Stimulated activated CD8-positive, alpha-beta memory T cell treated with anti-CD3 and anti-CD28 coated beads, Interleukin-7, amount 100 ng/mL, for 48 hours (primary cell): ENCODE measurements around the gene OR13C5.
"Not testable (repeated sequence)": the region's sequence is repeated elsewhere in the genome, so short reads cannot be mapped to it uniquely, and the experiment has no call there.

Source experiments
- DNase-seq, 2 donors: peaks; one replicate each; pipeline ENCODE4 v3.0.0-alpha.2; 2020; ENCODE audit warnings: low read depth in 1 of 2; ENCODE audit errors: extremely low read depth in 1 of 2

Gene OR13C5, protein sequence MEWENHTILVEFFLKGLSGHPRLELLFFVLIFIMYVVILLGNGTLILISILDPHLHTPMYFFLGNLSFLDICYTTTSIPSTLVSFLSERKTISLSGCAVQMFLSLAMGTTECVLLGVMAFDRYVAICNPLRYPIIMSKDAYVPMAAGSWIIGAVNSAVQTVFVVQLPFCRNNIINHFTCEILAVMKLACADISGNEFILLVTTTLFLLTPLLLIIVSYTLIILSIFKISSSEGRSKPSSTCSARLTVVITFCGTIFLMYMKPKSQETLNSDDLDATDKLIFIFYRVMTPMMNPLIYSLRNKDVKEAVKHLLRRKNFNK

GRCh38 chr9:104599313-104599712 is at the start of gene OR13C5:
Gene OR13C5, minus strand, starts transcription at chr9:104599413. Its CDS starts 0 bp downstream, at chr9:104599413.
- not testable (repeated sequence) for DNase-seq

GRCh38 chr9:104635456-104635855 is 36.2 kb upstream of the OR13C5 start:
- DNase-seq: no peak

DNA sequence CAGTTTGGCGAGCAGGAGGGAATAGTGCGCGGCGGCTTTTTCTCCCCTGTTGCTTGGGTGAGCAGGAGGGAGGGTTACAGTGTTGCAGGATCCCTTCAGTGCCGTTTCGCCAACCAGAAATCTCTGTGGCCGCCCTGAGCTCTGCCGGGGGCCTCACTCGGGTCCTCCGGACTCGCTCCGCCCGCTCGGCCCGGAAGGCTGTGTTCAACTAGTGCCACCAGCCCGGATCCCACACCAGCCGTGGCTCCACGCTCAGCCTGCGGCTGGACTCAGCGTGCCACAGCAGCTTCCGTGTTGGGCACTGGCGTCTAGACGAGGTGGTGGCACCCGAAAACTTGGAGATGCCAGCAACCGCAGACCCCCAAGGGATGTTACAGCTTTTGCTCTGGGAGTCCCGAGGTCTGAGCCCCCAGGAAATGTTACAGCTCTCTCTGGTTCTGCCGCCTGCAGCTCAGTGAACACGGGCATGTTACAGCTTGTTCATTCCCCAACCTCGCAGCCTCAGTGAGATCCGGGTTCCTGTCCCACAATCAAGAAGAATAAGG is 34.8 kb upstream of the OR13C5 start:
- DNase-seq: no peak

- DNase-seq: not testable (repeated sequence)
Observed at GRCh38 chr9:104625964-104626363, 26.8 kb upstream of the OR13C5 start.

DNA sequence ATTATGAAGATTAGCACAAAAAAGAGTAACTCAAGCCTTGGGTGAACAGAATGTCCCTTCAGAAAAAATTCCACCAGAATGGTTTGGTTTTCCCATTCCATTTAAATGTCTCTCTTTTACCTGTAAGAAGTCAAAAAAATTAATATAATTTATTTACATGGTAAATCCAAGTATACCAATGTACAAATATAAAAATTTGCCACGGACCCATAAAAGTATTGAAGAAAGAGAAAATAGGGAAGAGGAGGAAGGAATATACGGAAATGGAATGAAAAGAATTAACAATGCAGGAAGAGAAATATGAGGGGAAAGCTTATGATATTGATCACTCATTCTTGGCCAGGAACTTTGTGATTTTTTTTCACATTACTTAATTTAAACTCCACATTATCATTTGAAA is 18.9 kb upstream of the OR13C5 start, which contains the start of gene OR13C9:
Gene OR13C9 (minus strand): TSS at position 101 of the 400 bp plus-strand sequence. CDS start 0 bp downstream, at position 101.
- DNase-seq: no peak

DNA sequence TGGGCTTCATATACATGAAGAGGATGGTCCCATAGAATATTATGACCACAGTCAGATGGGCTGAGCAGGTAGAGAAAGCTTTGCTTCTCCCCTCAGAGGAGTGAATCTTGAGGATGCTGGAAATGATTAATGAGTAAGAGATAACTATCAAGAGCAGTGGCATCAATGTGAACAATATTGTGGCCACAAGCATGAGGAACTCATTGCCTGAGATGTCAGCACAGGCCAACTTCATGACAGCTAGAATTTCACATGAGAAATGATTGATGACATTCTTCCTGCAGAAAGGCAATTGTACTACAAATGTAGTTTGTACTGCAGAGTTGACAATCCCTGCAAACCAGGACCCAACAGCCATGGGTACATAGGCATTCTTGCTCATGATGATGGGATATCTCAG is 18.2 kb upstream of the OR13C5 start:
- DNase-seq: no peak

DNA sequence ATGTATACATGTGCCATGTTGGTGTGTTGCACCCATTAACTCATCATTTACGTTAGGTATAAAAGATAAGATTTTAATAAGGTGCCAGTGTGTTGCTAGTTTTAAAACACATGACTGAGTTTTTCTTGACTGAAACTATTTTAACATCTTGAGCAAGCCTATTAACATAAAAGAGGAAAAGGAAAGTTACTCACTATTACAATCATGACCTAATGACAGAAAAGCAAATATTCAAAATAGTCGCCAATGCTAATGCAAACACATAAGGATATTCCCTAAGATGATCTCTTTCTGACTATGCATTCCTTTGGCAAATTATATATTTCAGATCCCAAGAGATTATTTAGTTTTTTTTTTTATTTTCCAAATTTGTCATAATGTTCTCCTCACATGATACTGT is 12.0 kb upstream of the OR13C5 start:
- no peak for DNase-seq

GRCh38 chr9:104608336-104608735 is 9.1 kb upstream of the OR13C5 start:
- no peak for DNase-seq

GRCh38 chr9:104606152-104606551 is 6.9 kb upstream of the OR13C5 start:
- DNase-seq: no peak

GRCh38 chr9:104605527-104605926 is 6.3 kb upstream of the OR13C5 start, which contains the start of gene OR13C2:
Gene OR13C2, minus strand, starts transcription at chr9:104605627. Its CDS starts 0 bp downstream, at chr9:104605627.
- DNase-seq: not testable (repeated sequence)

DNA sequence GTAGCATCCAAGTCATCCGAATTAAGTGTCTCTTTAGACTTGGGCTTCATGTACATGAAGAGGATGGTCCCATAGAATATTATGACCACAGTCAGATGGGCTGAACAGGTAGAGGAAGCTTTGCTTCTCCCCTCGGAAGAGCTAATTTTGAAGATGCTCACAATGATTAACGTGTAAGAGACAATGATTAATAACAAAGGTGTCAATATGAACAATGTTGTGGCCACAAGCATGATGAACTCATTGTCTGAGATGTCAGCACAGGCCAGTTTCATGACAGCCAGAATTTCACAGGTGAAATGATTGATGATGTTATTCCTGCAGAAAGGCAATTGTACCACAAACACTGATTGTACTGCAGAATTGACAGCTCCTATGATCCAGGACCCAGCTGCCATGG is 5.6 kb upstream of the OR13C5 start:
- DNase-seq: no peak

- not testable (repeated sequence) for DNase-seq
Observed at GRCh38 chr9:104598749-104599148, 464 bp downstream of the OR13C5 start.

DNA sequence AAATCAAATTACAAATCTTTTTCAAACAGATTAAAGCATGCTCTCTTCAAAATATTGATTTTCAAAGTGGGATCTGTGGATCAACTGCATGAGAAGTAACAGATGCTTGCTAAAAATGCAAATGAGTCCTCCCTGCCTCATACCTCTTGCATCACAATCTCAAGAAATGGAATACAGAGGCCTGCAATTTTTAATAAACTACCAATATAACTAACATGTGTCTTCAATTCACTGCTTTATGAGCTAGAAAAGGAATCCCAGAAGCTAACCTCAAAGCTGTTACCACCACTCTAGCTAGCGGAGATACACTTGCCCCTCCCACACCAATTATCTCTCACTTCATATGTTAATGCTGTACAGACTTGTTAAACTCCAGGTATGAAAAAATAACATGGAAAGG is 9.6 kb downstream of the OR13C5 start:
- no peak for DNase-seq

- no peak for DNase-seq
Observed at GRCh38 chr9:104586496-104587180, 12.6 kb downstream of the OR13C5 start.

DNA sequence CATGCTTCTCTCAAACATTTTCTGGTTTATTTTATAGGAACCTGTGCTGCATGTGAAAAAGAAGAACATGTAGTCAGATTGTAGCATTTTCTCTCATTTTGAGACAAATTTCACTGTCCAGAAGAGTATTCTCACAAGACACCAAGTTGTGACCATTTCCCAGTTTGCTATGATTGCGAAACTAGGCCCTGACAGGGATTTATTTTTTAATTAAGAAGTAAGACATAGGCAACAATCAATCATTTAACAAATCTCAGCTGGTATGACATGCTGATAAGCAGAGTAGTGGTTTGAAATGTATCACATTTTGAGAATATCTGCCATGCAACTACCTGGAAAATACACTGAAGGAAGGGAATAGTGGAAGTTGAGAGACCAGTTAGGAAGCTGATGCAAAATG is 18.7 kb downstream of the OR13C5 start:
- DNase-seq: no peak

- DNase-seq: no peak
Observed at GRCh38 chr9:104577263-104577662, 21.9 kb downstream of the OR13C5 start.

DNA sequence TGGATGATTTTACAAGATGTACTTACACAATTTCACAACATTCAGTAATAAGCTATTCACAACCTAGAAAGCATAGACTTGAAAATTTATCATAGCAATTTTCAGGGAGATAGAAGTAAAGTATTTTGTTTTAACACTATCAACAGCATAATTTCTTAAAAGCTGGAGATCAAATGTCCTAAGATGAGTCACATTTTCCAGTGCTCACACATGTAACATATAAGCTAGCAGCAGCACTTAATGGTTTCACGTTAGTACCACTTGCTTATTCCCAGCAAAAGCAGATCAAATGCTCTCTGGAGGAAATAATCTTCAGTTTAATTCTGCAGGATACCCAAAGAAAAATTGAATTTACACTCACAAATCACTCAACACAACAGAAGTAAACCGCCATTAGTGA is 23.8 kb downstream of the OR13C5 start:
- no peak for DNase-seq

- no peak for DNase-seq
Observed at GRCh38 chr9:104572612-104573011, 26.6 kb downstream of the OR13C5 start.

DNA sequence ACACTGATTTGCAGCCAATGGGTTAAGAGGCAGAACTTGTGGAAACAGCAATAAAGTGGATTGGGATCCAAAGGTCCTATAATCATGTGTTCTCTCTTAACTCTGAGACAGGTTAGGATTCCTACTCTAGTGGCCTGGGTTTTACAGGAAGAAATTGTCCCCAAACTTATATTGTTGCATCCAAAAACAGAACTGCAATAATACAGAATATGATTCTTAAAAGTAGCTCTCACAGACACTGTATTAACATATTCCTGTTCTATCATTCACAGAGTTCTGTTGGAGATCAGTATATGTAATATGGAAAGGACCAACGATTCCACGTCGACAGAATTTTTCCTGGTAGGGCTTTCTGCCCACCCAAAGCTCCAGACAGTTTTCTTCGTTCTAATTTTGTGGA is 30.3 kb downstream of the OR13C5 start, which contains the start of gene OR13C8:
Gene OR13C8 (plus strand): TSS at position 301 of the 400 bp plus-strand sequence. CDS start 0 bp downstream, at position 301.
- no peak for DNase-seq

DNA sequence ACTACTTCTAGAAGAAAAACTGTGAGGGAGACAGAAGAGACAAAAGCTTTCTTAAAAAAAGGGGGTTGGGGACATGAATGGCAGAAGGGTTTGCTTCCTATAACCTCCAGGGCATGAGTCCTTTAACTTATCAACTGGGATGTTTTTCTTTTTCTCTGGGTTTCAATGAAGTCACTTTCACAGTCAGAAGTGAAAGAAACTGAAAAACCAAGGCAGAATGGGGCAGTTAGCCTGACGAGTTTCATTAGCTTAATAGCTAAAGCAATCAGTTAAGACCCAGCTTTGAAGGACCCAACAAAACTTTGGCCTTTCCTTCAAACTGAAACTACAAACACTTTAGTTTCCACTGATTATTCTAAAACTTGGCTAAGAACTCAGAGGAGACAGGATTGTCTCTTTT is 34.9 kb downstream of the OR13C5 start:
- DNase-seq: no peak

- no peak for DNase-seq
Observed at GRCh38 chr9:104556830-104557634, 42.2 kb downstream of the OR13C5 start.
